Effector CD4-positive, alpha-beta T cell (primary cell): ENCODE measurements around the gene B4GALNT4. TPM values are rescaled to one million over a fixed set of nuclear protein-coding genes. Genes with fewer than 3 reads are reported as not detected.
"Not testable (repeated sequence)": the region's sequence is repeated elsewhere in the genome, so short reads cannot be mapped to it uniquely, and the experiment has no call there.

Experiments used
- DNase-seq: peaks from one replicate; pipeline ENCODE4 v3.0.0-alpha.2; 2020
- total RNA-seq: gene quantifications from one replicate; lab custom pipeline; 2026; lab: John Stamatoyannopoulos, UW

The B4GALNT4 gene, protein sequence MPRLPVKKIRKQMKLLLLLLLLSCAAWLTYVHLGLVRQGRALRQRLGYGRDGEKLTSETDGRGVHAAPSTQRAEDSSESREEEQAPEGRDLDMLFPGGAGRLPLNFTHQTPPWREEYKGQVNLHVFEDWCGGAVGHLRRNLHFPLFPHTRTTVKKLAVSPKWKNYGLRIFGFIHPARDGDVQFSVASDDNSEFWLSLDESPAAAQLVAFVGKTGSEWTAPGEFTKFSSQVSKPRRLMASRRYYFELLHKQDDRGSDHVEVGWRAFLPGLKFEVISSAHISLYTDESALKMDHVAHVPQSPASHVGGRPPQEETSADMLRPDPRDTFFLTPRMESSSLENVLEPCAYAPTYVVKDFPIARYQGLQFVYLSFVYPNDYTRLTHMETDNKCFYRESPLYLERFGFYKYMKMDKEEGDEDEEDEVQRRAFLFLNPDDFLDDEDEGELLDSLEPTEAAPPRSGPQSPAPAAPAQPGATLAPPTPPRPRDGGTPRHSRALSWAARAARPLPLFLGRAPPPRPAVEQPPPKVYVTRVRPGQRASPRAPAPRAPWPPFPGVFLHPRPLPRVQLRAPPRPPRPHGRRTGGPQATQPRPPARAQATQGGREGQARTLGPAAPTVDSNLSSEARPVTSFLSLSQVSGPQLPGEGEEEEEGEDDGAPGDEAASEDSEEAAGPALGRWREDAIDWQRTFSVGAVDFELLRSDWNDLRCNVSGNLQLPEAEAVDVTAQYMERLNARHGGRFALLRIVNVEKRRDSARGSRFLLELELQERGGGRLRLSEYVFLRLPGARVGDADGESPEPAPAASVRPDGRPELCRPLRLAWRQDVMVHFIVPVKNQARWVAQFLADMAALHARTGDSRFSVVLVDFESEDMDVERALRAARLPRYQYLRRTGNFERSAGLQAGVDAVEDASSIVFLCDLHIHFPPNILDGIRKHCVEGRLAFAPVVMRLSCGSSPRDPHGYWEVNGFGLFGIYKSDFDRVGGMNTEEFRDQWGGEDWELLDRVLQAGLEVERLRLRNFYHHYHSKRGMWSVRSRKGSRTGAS
- not detected for total RNA-seq

DNA sequence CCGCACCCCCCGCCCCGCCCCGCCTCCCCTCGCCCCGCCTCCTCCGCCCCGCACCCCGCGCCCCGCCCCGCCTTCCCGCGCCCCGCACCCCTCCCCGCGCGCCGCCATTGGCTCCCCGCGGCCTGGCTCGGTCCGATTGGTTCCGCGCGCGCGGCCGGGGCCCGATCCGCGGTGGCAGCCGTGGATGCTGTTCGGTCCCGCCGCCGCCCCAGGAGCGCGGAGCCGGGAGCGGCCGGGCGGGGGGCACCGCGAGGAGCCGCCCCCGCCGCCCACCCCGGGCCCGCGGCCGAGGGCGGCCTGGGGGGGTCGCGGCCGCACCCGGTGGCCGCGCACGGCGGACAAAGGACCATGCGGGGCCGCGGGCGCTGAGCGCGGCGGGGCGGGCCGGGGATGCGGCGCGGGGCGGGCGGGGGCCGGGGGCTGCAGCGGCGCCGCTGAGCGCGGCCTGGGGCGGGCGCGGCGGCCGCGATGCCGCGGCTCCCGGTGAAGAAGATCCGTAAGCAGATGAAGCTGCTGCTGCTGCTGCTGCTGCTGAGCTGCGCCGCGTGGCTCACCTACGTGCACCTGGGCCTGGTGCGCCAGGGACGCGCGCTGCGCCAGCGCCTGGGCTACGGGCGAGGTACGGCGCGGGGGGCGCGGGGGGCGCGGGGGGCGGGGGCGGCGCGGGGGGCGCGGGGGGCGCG is at the start of gene B4GALNT4:
Gene B4GALNT4, plus strand, starts transcription at position 164 of the 683 bp plus-strand sequence. Its CDS starts 305 bp downstream, at position 469.
- DNase-seq = peak; percentile 21

DNA sequence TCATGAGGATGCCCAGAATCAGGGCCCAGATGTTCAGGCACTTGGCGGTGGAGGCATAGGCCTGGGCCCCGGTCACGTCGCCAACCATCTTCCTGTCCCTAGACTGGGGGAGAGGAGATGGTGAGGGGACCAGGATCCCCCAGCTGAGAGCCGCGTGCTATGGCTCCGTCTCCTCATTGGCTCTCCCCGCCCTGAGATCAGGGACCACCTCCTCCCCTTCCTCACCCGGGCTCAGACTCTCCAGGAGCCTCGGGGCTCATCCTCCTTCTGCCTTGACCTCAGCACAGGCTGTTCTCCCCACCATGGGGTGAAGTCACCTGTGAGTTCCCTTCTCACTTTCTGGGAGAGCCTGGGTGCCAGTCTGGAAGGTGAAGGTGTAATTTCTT is 49.4 kb upstream of the B4GALNT4 start:
- DNase-seq = not testable (repeated sequence)

DNA sequence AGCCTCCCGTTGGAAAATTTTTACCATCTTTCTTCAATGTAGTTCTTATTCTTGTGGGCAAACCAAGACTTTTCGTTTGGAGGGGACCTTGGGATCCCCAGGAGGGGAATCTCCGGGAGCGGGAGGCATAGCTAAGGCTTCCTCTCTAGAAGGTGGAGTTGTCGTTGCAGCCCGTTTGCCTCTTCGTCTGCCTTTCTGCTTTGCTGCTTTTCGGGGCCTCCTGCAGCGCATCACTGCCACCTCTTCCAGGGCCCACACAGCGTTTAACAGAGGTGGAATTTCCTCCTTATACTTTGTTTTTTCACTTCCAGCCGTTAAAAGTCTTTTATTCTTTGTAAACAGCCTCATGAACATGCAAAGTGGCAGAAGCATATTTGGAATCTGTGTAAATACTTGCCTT is 45.1 kb upstream of the B4GALNT4 start:
- no peak for DNase-seq

DNA sequence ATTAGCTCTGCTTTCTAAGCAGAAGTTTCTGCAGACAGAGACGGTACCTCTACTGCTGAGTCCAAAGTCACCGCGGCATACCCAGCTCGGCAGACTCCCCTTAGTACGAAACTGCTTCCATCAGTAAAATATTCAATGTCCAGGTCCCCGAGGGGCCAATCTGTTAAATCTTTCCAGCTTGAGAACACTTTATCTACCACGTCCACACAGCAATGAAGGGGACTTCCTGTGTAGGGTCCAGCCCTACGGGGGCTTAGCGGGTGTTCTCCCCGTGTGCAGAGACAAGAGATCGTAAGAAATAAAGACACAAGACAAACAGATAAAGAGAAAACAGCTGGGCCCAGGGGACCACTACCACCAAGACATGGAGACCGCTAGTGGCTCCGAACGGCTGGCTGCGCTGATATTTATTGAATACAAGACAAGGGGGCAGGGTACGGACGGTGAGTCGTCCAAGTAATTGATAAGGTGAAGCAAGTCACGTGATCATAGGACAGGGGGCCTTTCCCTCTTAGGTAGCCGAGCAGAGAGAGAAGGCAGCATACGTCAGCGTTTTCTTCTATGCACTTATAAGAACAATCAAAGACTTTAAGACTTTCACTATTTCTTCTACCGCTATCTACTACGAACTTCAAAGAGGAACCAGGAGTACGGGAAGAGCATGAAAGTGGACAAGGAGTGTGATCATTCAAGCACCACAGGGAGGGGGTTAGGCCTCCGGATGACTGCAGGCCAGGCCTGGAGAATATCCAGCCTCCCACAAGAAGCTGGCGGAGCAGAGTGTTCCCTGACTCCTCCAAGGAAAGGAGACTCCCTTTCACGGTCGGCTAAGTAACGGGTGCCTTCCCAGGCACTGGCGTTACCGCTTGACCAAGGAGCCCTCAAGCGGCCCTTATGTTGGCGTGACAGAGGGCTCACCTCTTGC is 44.4 kb upstream of the B4GALNT4 start:
- not testable (repeated sequence) for DNase-seq

DNA sequence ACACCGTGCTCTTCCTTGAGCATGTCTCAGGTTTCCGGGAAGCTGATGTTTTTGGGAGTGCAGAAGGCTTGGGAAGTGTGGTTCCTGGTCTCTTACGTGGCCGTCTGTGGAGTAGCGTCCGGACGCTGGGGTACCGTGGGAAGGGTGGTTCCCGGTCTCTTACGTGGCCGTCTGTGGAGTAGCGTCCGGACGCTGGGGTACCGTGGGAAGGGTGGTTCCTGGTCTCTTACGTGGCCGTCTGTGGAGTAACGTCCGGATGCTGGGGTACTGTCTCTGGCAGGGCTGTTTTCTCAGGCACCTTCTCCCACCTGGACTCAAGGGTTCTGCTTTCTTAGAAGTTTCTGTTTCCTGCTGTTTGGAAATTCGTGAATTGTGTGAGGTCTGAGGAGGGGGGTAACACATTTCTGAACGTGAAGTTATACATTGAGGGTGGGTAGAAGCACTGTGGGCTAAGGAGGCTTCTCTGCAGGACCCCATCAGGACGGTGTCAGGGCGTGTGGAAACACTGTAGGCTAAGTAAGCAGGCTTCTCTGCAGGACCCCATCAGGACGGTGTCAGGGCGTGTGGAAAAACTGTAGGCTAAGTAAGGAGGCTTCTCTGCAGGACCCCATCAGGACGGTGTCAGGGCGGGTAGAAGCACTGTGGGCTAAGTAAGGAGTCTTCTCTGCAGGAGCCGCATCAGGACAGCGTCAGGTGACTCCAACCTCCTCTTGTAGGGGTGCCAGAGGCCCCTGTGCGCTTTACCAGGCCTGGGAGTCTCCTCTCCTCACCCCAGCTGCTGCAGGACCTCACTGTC is 43.3 kb upstream of the B4GALNT4 start:
- DNase-seq = no peak

DNA sequence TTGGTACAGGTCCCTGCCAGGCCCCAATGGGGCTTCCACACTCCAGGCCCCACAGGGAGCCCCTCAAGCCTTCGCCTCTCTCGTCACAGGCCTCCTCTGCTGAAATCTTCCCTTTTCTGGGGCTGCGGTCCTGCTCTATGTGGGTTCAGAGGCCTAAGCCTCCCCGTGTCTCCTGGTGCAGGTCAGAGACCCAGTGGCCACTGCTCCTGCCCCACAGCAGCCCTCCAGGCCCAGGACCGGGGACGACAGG is 42.8 kb upstream of the B4GALNT4 start:
- no peak for DNase-seq

DNA sequence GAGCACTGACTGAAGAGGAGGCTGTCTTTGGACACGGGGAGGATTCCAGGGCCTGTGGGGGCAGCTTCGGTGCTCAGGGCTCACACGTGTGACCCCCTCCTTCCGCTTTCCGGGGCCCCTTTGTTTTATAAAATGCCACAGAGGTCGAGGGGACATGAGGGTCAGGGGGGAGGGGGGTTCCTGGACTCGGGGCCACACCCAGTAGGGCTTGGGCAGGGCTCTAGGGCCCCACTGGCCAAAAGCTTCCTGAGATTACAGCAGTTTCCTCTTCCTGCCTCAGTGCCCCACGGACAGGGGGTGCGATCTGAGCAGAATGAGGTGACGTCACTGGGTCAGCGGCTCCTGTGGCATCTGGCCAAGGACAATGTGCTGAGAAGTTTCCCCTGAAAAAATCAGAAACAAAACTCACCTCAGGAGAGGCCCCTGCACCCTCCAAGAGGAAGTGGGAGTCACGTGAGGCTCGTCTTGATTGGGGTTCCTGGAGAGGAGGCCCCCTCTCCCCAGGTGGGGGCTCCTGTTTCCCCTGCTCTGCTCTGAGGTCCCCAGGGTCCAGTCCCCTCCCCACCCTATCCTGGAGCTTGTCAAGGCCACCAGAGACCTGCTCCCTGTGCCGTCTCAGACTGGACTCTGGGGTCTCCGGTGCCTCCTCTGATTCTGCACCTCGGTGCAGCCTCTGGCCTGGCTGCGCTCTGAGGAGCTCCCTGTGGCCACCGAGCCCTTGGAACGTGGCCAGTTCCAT is 42.3 kb upstream of the B4GALNT4 start:
- peak; percentile 42 for DNase-seq

DNA sequence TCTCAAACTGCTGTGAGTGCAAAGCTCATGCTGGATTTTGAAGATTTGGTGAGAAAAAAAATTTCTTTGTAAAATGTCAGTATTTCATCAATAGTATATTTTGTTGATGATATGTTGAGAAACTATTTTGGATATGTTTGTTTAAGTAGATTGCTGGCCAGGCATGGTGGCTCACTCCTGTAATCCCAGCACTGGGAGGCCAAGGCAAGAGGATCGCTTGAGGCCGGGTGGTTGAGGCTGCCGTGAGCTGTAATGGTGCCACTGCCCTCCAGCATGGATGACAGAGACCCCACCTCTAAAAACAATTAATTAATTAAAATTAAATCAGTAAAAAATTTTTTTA is 41.7 kb upstream of the B4GALNT4 start:
- DNase-seq = no peak

DNA sequence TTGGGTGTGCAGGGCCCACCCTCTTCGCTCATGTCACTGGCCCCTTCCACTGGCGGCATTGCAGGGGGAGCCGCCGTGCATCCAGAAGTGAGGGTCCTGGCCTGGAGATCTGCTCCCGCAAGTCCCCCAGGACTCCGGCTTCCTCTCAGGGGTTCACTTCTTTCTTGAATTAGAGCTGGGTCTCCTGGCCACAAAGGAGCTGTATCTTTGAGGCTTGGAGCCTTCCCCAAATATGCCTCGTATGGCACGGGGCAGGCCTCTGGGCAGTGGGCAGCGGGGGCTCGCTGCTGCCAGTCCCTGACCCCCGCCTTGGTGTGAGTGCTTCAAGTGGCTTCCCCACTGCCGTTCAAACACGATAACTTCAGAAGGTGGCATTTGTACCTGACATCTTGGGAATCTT is 41.3 kb upstream of the B4GALNT4 start:
- DNase-seq = no peak

DNA sequence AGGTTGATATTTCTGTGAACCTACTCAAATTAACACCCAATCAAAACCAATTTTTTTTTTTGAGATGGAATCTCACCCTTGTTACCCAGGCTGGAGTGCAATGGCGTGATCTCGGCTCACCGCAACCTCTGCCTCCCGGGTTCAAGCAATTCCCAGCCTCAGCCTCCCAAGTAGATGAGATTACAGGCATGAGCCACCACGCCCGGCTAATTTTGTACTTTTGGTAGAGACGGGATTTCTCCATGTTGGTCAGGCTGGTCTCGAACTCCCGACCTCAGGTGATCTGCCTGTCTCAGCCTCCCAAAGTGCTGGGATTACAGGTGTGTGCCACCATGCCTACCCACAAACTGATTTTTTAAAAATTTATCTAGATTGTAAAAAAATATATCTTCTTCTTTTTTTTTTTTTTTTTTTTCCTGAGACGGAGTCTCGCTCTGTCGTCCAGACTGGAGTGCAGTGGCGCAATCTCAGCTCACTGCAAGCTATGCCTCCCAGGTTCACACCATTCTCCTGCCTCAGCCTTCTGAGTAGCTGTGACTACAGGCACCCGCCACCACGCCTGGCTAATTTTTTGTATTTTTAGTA is 40.7 kb upstream of the B4GALNT4 start:
- DNase-seq = not testable (repeated sequence)

DNA sequence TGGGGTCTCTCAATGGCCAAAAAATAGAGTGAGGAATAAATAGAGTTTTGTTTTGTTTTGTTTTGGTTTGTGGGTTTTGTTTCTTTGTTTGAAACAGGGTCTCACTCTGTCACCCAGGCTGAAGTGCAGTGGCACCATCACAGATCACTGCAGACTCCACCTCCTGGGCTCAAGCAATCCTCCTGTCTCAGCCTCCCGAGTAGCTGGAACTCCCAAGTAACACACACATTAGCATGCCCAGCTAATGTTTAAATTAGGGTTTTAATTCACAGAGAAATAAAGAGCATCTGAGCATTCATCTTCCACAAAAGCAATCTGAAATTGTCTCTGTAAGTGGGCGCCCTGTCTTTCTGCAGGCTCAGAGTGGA is 39.4 kb upstream of the B4GALNT4 start:
- DNase-seq = no peak

DNA sequence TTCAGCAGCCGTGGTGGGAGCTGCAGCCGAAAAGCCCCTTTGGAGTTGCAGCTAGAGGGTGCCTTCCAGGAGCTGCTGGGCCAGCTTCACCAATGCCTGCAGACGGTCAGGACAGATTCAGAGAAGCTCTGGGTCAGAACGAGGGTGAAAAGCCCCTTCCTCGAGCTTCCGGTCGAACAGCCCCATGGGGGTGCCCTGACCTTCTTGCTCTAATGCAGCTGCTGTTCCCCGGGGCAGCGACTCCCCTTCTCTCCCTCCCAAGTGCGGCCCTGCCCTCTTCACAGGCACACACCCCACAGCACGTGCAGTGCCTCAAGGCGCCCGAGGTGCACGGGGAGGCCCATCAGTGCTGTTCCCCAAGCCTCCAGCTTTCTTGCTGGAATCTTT is 39.0 kb upstream of the B4GALNT4 start:
- no peak for DNase-seq

DNA sequence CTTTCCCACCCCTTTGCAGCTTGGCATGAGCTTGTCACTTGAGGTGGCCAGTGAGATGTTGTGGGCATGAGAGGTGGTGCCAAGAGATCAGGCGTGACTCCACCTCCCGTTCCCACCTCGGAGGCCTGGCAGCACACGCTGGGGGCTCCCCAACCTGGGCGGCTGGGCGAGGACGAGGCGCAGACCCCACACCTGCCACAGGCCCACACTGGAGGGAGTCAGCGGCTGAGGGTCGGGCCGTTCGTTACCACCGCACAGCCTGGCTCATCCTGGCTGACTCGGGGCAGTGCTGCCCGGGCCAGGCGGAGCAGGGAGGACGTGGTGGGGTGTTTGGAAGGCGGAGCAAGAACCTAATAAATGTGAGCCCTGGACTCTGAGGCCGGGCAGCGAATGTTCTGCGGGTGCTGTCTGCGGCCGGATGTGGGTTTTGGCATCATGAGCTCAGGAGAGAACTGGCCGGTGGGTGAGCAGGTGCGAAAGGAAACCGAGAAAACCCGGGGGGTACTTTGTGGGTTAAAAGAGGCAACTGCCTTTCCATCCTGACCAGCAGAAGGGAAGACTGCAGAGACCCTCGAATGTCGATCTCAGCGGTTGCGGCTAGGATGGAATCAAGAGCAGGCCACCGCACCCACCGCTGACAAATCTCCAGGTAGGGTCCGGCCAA is 38.5 kb upstream of the B4GALNT4 start:
- DNase-seq = no peak

DNA sequence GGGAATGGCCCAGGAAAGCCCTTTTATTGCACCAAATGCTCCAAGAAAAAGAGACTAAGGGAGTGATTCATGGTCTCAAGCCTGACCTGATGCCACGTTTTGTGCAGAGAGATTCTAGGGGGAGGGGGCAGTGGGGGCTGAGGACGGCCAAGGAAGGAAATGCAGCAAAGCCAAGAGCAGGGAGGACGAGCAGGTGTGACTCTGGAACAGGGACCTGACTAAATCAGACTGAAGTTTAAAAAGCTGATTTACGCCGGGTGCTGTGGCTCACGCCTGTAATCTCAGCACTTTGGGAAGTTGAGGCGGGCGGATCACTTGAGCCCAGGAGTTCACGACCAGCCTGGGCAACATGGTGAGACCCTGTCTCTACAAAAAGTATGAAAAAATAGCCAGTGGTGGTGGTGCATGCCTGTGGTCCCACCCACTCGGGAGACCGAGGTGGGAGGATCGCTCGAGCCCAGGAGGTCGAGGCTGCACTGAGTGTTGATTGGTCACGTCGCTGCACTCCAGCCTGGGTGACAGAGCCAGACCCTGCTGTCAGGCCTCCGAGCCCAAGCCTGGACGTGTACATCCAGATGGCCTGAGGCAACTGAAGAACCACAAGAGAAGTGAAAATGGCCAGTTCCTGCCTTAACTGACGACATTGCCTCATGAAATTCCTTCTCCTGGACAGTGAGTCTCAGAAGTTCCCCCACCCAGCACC is 37.8 kb upstream of the B4GALNT4 start:
- DNase-seq = no peak

DNA sequence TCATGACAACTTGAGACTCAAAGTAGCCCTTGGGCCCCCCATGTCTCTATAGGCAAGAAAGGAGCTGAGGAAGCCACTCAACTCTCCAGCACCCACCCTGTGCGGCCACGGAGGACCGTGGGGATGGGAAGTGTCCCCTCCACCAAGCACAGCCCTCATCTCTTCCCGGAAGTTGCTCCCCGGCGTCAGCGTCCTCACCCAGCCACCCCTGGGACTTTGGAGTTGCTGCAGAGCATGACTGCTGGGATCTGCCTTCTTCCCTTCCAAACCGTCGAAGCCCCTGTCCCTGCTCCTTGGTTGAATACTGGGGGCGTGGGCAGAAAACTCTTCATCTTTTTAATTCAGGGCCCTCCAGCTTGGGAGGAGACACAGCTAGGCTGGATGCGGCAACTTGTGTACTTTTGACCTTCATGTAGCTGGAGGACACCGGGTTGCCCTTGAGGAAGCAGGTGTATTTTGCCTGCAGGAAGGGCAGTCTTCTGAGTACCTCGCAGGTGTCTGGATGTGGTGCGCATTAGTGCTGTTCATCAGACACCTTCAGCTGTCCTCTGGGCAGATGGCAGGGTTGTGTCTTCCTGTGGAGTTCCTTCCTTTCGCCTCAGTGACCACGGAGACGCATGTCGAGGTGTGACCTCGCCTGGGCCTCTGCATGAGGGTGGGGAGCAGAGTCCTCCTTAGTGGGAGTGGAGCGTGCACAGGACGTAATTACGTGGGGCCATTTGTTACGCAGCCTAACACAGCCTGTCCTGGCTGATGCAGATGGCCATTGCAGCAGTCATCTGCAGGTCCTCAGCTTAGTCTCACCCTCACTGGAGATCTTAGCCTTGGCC is 36.4 kb upstream of the B4GALNT4 start:
- no peak for DNase-seq

DNA sequence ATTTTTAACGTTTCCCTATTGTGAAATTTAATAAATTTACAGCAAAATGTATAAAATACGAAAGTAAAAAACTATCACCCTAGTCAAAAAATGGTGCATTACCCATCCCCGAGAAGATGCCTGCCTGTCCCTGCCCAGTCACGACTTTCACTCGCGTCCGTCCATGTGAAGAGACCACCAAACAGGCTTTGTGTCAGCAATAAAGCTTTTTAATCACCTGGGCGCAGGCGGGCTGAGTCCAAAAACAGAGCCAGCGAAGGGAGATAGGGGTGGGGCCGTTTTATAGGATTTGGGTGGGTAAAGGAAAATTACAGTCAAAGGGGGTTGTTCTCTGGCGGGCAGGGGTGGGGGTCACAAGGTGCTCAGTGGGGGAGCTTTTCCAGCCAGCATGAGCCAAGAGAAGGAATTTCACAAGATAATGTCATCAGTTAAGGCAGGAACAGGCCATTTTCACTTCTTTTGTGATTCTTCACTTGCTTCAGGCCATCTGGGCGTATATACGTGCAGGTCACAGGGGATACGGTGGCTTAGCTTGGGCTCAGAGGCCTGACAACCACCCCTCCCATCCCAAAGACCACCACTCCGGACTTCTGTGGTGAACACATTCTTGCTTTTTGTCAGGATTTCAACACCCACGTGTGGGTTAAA is 35.6 kb upstream of the B4GALNT4 start:
- DNase-seq = not testable (repeated sequence)

DNA sequence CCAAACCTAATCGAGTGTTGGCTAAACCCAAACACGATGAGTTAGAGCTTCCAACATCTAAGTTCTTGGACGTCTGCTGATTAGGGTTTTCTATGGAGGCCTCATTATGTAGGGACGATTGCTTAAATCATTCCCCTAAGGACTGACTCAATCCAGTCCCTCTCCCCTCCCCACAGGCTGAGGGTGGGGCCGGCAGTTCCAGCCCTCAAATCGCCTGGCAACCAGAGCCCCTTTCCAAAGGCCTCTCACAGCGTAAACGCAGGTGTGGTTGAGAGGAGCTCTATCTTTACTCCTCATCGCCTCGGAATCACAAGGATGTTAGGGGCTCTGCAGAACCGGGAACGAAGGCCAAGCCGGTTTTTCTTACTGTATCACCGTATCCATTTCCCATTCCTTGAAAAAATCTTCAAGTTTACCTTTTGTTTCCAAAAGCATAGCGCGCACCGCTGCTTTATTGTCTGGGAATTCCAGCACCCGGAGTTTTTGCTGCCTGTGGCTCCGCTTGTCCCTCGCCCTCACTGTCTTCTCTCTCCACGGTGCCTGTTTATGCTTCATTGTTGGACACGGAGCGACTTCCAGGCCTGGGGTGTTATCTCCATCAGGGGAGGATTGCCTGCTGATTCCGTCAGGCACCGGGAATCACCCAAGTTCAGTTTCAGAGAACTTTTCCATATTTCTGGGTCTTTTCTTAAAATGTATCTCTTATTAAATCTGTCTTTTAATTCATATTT is 34.9 kb upstream of the B4GALNT4 start:
- DNase-seq = no peak
